Calu3 (cell line): ENCODE results near the gene WDFY4. TPM values are rescaled to one million over a fixed set of nuclear protein-coding genes. Genes with fewer than 3 reads are reported as not detected.

Source experiments
- BruUV-seq: library from RNA; stranded (reverse); fragments of 400-500 nt; replicated peaks from 2 replicates; lab custom pipeline; 2021; lab: Mats Ljungman, UMichigan
- CTCF ChIA-PET: fragments of 300-600 bp; sonication (Branson Sonifier 250); formaldehyde crosslinking; loops from one replicate; lab custom pipeline; 2022; ENCODE audit warnings: antibody characterized with exemption; lab: Charles Lee
- DNase-seq: peaks from one replicate; pipeline ENCODE4 v3.0.0; 2022
- H3K27ac Mint-ChIP-seq: one replicate; pipeline ENCODE4 v1.8.0; 2022; ENCODE audit warnings: mixed read lengths; ENCODE audit not compliant: unreplicated experiment
- H3K27me3 Mint-ChIP-seq: one replicate; pipeline ENCODE4 v1.8.0; 2022; ENCODE audit warnings: mixed read lengths; ENCODE audit not compliant: unreplicated experiment
- H3K36me3 Mint-ChIP-seq: one replicate; pipeline ENCODE4 v1.8.0; 2022; ENCODE audit warnings: mild to moderate bottlenecking, moderate library complexity, mixed read lengths; ENCODE audit not compliant: insufficient read depth, unreplicated experiment
- H3K4me1 Mint-ChIP-seq: one replicate; pipeline ENCODE4 v1.8.0; 2022; ENCODE audit warnings: mild to moderate bottlenecking, low read depth, mixed read lengths; ENCODE audit not compliant: unreplicated experiment
- H3K4me3 Mint-ChIP-seq: one replicate; pipeline ENCODE4 v1.8.0; 2022; ENCODE audit warnings: mild to moderate bottlenecking, low read depth, moderate library complexity, mixed read lengths; ENCODE audit not compliant: unreplicated experiment
- H3K9me3 Mint-ChIP-seq: one replicate; pipeline ENCODE4 v1.8.0; 2022; ENCODE audit warnings: low read depth, mixed read lengths; ENCODE audit not compliant: unreplicated experiment
- CTCF ChIP-seq: fragments of 200-600 bp; IDR thresholded peaks from one replicate; pipeline ENCODE4 v1.8.0; 2022; ENCODE audit warnings: antibody characterized with exemption; ENCODE audit not compliant: unreplicated experiment
- intact Hi-C: fragments of 100-400 bp; cut with micrococcal nuclease; formaldehyde crosslinking; loops from one replicate; pipeline ENCODE4 v1.10.0; 2022; ENCODE audit not compliant: unreplicated experiment
- total RNA-seq: library from RNA; stranded (reverse); gene quantifications from 2 replicates; pipeline ENCODE4 v1.2.3, GENCODE V29; 2022

The WDFY4 gene
- total RNA-seq, 1 experiment from 2014 or later = not detected

GRCh38 chr10:48794074-48794473, 109.4 kb downstream of the WDFY4 start:
- Mint-ChIP-seq H3K36me3 (no peaks in the 10 kb centered on the region), H3K27me3 (peaks cover 1% of the 10 kb centered on the region), H3K4me3 (no peak overlapping the region), H3K27ac (no peak overlapping the region), H3K9me3 (no peaks in the 10 kb centered on the region), H3K4me1 (no peaks in the 10 kb centered on the region)
- CTCF ChIA-PET = no interaction called here
- TF ChIP-seq CTCF = no peak
- intact Hi-C loops = no loop called here
- BruUV-seq = no TSS peak
- no peak for DNase-seq

GRCh38 chr10:48796713-48797245, 112.1 kb downstream of the WDFY4 start:
- CTCF ChIA-PET = no interaction called here
- DNase-seq = no peak
- Mint-ChIP-seq H3K27me3 (peaks cover 18% of the 10 kb centered on the region), H3K9me3 (peaks cover 4% of the 10 kb centered on the region), H3K27ac (no peak overlapping the region), H3K4me3 (no peak overlapping the region), H3K4me1 (no peaks in the 10 kb centered on the region), H3K36me3 (no peaks in the 10 kb centered on the region)
- intact Hi-C loops = no loop called here
- TF ChIP-seq CTCF = no peak
- BruUV-seq = no TSS peak

GRCh38 chr10:48797830-48798229, 113.2 kb downstream of the WDFY4 start:
- H3K9me3 Mint-ChIP-seq = peaks cover 4% of the 10 kb centered on the region
- no peak for TF ChIP-seq CTCF
- intact Hi-C loops = no loop called here
- H3K27ac Mint-ChIP-seq = no peak overlapping the region
- no peak overlapping the region for H3K4me3 Mint-ChIP-seq
- no peaks in the 10 kb centered on the region for H3K4me1 Mint-ChIP-seq
- BruUV-seq = no TSS peak
- CTCF ChIA-PET = no interaction called here
- H3K36me3 Mint-ChIP-seq = no peaks in the 10 kb centered on the region
- H3K27me3 Mint-ChIP-seq = peaks cover 20% of the 10 kb centered on the region
- no peak for DNase-seq

- Mint-ChIP-seq H3K4me1 (no peaks in the 10 kb centered on the region), H3K4me3 (no peak overlapping the region), H3K36me3 (no peaks in the 10 kb centered on the region), H3K27ac (no peak overlapping the region), H3K9me3 (peaks cover 4% of the 10 kb centered on the region), H3K27me3 (peaks cover 28% of the 10 kb centered on the region)
- TF ChIP-seq CTCF = no peak
- intact Hi-C loops = no loop called here
- CTCF ChIA-PET = no interaction called here
- DNase-seq = no peak
- no TSS peak for BruUV-seq
Measured at GRCh38 chr10:48798481-48799254, 114.0 kb downstream of the WDFY4 start.
